IPS-NIHi7 (cell line): ENCODE measurements around the gene LTK.
"Not testable (repeated sequence)": the region's sequence is repeated elsewhere in the genome, so short reads cannot be mapped to it uniquely, and the experiment has no call there.

Experiments used
- DNase-seq: peaks from one replicate; pipeline ENCODE4 v3.0.0; 2012; ENCODE audit warnings: mixed read lengths; ENCODE audit errors: extremely low spot score

The LTK gene

DNA sequence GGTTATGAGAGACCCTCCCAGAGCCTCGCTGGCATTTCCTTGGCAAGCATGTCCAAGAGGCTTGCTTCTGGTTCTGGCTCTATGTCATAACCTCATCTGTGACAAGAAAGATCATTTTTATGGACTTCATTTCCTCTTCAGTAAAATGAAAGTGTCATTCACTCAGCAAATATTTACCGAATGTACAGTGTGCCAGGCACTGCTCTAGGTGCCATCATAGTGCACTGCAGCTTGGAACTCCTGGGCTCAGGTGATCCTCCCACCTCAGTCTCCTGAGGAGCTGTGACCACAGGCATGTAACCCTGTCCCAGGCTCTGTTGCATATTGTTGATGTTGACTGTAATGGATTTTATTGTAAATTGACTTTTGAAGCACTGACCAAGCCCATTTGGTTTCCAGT is 38.7 kb downstream of the LTK start:
- no peak for DNase-seq

DNA sequence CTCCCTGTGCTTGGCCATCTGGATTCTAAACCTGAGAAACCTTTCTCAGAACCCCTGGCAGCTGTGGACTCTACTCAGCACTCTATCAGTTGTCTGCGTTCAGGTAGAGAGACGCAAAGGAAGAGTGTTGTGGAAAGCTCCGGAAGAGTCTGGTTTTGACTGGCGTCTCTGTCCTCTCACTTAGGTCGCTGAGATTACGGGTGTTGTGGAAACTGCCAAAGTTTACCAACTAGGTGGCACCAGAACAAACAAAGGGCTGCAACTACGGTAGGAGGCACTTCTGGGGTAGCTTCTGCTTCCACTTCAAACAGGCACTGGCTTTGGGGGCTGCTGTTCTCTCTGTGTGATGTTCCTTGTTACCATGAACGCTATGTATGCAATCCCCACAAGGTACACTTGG is 39.2 kb downstream of the LTK start:
- DNase-seq = no peak

DNA sequence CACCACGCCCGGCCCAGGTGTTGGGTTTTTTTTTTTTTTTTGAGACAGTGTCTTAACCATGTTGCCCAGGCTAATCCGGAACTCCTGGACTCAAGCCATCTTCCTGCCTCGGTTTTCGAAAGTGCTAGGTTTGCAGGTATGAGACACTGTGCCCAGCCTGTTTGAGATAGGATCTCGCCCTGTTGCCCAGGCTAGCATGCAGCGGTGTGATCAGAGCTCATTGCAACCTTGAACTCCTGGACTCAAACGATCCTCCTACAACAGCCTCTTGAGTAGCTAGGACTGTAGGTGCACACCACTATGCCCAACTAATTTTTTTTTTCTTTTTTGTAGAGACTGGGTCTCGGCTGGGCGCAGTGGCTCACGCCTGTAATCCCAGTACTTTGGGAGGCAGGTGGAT is 40.2 kb downstream of the LTK start:
- DNase-seq = no peak

DNA sequence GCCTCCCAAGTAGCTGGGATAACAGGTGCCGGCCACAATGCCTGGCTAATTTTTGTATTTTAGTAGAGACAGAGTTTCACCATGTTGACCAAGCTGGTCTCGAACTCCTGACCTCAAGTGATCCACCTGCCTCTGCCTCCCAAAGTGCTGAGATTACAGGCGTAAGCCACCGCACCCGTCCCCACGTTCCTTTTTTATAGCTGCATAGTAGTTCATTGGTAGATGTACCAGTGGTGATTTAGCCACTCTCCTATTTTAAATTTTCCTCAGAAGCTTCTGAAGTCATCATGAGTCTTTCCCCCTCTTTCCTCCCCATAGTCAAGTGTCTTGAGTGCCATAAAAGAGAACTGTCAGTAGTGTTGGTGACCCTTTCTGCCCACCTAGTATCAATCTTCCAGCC is 44.0 kb downstream of the LTK start:
- DNase-seq = not testable (repeated sequence)

DNA sequence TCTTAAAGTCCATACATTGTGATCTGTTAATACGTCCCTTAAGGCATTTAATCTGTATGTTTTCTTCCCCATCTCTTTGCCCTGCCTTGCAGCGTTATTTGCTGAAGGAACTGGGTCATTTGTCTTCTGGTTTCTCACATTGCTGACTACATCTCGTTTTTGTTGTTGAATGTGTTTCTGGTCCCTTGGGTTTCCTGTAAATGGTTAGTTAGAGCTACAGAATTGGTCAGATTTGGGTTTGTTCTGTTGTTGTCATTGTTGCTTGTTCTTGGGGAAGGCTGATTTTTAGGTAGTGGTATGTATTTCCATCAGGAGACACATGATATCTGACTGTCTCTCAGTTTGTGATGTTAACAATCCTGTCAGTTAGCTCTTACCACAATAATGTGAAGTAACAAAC is 46.9 kb downstream of the LTK start:
- no peak for DNase-seq

DNA sequence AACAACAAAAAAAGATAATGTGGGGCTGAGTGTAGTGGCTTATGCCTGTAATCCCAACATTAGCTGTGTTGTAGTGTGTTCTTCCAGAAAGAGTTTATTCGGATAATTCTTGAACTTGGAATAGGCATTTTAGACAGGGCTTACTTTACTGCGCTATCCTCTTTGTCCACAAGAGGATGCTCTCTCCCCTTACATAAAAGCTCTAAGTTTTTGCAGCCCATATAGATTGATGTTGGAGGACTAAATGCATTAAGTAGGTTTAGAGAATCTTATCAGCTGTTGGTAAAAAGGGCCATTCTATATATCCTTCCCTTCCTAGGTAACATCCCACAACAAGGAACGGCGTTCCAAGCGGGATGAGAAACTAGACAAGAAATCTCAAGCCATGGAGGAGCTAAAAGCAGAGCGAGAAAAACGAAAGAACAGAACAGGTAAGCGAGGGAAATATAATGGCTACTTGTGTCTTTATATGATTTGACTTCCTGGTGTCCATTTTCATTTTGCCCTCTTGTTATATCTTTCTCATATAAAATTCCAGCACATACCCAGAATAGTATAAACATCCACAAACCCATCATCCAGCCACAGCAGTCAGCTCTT is 47.7 kb downstream of the LTK start:
- peak; percentile 56 for DNase-seq

DNA sequence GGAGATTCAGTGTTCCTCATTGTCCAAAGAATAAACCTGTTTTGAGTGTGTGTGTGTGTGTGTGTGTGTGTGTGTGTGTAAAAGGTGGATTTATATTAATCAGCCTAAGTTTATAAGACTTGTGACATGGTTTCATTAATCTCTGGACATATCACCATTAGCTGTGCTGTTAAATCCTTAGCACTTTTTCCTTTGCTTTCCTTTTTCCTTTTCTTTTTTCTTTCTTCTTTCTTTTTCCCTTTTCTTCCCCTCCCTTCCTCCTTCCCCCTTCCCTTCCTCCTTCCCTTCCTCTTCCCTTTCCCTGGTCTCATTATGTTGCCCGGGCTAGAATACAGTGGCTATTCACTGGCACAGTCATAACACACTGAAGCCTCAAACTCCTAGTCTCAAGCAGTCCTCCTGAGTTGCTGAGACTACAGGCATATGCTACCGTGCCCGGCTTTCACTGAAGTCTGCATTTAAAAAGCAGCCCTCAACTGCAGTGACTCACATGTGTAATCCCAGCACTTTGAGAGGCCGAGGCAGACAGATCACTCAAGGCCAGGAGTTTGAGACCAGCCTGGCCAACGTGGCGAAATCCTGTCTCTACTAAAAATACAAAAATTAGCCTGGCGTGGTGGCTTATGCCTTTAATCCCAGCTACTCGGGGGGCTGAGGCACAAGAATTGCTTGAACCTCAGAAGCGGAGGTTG is 48.6 kb downstream of the LTK start:
- DNase-seq = no peak

DNA sequence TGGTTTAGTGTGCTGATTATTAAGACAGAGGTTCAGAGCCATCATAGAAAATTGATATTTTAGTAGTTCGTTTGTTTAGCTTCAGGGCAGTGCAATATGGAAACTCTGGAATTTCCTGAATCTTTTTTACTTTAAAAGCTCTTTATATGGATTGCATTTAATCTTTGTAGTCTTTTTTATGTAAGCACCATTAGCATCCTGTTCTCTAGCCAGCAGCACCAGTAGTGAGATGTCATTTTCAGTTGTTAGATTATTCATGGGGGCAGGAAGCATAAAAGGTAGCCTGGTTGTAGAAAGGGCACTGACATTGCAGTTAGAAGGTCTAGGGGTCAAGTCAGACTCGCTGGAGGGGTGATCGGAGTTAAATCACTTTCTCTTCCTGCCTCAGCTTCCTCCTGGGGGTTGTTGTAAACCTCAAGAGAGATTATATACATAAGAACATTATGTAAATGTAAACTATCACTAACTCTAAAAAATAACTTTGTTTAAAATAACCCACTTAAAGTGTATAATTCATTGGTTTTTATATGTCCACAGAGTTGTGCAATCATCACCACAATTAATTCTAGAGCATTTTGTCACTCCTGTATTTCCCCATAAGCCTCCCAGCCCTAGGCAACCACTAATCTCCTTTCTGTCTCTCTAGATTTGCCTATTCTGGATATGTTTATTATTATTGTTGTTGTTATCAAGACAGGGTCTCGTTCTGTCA is 51.4 kb downstream of the LTK start:
- DNase-seq = no peak
